NOMO-1 treated with dmso at 0.1 percent for 144 hours (cell line): ENCODE measurements around the gene GRID1.

Experiments used
- DNase-seq: peaks from one replicate; lab custom pipeline; 2025; ENCODE audit not compliant: unreplicated experiment; lab: John Stamatoyannopoulos, UW

GRID1 gene

DNA sequence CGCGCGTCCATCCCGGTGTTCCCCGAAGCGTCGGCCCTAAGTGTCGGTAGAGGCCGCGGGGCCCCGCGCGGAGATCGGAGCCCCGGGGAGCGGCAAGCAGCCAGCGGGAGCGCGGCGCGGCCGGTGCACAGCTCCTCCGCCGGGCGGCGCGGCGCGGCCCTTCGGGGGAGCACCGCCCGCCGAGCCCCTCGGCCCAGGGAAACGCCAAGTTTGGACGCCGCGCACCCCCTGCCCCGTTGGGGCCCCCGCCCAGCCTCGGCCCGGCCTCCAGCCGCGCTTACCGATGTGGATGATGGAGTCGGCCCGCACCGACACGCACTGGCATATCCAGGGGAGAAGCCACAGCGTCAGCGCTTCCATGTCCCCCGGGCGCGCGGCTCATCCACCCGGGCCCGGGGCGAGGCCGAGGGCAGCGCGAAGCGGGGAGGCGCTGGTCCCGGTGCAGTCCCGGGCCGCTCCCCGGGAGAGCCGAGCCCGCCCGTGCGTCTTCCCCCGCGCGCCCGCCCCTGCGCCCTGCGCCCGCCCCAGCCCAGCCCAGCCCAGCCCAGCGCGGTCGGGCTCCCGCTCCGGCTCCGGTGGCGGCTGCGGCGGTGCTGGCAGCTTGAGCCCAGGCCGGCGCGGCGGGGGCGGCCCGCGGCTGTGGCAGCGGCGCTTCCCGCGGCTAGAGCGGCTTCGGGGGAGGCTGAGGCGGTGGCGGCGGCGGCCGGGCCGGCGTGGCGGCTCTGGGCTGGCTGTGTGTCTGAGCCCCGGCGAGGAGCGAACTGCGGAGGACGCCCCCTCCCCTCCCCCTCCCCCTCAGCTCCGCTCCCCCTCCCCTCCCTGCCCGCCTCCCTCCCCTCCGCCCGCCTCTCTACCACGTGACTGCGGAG lies at the start of gene GRID1:
Gene GRID1 (minus strand): TSS at position 763 of the 869 bp plus-strand sequence.
- DNase-seq = no peak

GRCh38 chr10:86415583-86415982 lies 49.0 kb upstream of the GRID1 start:
- no peak for DNase-seq

GRCh38 chr10:86415116-86415515 lies 48.5 kb upstream of the GRID1 start:
- no peak for DNase-seq

- peak; percentile 53 for DNase-seq
Observed at GRCh38 chr10:86413046-86413728, 46.6 kb upstream of the GRID1 start.

GRCh38 chr10:86411852-86412560 lies 45.4 kb upstream of the GRID1 start:
- no peak for DNase-seq

GRCh38 chr10:86411281-86411841 lies 44.8 kb upstream of the GRID1 start:
- DNase-seq = peak; percentile 15

GRCh38 chr10:86410542-86411124 lies 44.0 kb upstream of the GRID1 start:
- DNase-seq = no peak

DNA sequence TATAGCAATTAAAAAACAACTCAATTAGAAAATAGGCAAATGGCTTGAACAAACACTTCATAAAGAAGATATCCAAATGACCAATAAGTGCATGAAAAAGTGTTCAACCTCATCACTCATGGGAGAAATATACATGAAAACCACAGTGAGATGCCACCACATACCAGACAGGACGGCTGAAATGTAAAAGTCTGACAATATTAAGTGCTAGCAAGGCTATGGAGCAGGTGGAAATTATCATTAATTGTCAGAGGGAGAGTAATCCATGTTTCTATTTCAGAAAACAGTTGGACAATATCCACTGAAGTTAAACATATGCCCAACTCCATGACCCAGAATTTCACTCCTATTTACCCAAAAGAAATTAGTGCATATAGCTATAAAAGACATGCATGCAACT lies 42.6 kb upstream of the GRID1 start:
- no peak for DNase-seq

DNA sequence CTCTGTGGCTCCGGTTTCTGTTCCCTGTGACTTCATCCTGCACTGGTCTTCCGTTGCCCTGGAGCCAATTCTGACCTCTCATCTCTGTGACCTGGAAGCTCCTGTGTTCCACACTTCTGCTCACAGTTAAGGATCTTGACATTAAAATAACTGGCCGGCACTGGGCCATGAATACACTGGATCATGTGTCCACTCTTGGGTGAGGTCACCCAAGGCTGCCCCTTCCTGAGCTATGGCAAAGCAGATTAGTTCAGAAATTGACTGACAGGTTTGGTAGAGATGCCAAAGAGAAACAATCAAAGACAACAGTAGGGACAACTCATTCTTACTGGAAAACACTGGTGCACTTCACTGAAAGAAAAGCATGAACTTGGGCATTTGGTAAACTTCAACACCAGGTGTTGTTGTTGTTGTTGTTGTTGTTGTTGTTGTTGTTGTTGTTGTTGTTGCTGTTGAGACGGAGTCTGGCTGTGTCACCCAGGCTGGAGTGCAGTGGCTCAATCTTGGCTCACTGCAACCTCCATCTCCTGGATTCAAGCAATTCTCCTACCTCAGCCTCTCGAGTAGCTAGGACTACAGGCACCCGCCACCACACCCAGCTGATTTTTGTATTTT lies 36.7 kb upstream of the GRID1 start:
- no peak for DNase-seq

DNA sequence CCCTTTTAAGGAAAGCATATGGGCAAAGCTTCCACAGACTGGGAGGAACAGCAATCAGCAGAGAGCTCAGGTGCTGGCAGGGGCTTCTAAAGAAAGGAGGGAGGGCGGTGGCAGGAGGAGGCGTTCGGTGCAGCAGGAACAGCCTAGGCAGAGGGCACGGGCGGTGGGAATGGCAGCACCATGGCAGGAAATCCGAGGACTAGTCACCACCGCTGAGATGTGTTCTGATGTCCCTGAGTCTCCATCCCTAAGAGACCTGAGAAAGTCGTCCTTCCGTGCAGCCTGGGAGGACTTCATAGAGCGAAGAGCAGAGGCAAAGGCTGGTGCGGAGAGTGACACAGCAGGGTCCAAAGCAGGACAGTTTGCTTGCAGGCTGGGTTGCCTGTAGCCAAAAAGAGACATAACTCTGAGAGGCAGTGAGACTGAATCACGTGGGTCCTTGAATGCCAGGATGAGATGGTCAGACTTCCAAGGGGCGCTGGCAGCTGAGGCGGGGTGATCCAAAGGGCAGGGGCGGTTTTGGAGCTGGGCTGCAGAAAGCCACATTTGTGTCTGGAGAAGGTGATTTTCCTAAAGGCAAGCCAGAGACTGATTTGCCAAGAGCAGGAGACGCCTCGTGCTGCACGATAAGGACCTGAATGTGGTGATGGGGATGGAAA lies 35.8 kb upstream of the GRID1 start:
- DNase-seq = no peak

- no peak for DNase-seq
Observed at GRCh38 chr10:86401588-86402282, 35.1 kb upstream of the GRID1 start.

GRCh38 chr10:86400705-86401587 lies 34.4 kb upstream of the GRID1 start:
- DNase-seq = no peak

DNA sequence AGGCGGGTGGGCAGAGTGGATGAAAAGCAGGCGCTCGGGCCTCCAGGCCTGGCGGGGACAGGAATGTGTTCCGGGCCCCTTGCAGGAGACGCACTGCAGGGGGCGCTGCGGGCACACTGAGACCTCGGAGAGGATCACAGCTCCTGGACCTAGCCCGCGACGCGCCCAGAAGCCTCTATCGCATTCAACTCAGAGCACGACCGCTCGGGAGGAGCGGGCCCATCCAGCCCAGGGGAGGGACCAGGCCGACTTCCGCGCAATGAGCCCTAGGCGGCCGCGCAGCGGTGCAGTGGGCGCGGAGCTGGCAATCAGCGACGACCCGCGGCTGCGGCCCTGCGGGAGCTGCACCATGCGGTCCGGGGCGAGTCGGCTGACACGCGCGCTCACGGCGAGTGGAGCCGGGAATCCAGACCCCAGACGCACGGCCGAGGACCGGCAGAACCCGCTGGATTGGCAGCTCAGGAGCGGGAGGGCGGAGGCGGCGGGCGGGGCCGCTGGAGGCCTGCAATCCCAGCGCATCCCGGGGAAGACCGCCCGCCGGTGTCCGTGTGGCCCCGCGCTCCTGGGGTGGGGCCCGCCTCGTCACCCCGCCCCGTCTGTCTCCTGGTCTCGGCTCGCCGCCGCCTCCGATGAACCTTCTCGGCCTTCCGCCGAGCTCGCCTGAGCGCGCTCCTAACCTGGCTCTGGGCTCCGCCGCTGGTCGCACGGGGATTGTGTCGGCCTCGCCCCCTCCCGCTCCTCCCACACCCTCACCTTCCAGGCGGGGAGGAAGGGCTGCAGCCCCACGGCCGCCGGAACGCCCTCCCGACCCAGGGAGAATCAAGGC lies 33.5 kb upstream of the GRID1 start:
- DNase-seq = peak; percentile 86

DNA sequence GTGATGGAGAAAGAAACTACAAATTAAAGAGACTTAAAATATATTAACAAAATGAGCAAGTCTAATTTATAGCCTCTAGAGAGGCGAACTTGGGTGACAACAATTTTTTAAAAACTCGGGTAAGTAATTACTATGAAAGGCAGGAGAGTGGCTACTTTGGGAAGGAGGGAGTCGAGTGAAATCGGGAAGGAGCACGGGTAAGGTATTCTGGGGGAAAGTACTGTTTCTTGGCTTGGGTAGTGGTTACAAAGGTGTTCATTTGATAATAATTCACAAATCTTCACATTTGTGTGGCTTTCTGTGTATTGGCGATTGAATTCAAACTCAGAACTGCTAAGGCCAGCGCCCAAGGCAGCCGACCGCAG lies 32.9 kb upstream of the GRID1 start:
- DNase-seq = no peak

- DNase-seq = no peak
Observed at GRCh38 chr10:86397120-86397519, 30.5 kb upstream of the GRID1 start.

DNA sequence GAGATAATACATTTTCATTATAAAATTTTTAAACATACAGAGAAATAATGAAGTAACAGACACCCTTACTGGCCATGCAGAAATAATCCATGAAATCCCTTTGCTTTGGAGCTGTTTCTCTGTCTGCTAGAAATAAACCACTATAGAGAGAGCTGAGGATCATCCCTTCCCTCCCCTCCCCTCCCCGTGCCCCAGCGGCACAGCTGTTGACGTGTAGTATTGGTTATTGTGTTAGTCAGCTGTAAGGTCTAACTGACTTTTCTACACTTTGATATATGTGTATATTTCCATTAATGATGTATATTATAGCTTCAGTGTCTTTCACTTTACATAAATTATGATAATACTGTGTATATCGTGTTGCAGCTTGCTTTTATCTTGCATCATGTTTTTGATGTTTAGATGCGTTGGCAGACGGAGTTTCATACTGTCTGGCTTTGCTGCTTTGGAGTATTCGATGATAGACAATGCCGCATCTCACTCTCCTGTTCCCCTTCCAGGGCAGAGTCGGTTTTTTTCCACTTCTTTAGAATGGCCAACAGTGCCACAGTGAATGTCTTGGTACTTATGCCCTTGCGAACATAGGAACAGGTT lies 27.4 kb upstream of the GRID1 start:
- DNase-seq = no peak

DNA sequence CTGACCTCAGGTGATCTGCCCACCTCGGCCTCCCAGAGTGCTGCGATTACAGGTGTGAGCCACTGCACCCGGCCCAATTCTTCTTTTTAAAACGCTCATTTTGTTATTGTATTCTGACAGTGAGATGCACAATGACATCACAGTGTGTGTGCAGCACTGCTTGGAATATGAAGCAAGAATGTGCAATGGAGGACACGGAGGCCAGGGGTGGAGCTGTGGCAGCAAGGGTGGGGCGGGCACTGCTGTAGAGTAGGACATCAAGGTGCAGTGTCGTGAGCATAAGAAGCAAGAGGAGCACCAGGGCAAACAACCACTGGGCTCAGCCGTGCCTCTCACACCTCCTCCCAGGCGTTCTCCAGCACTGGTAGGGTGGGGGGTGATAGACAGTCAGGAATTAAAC lies 26.8 kb upstream of the GRID1 start:
- no peak for DNase-seq
